ENCODE data around the gene MED27. TPM values are rescaled to one million over a fixed set of nuclear protein-coding genes. Genes with fewer than 3 reads are reported as not detected.

Gene MED27
- total and polyA plus RNA-seq, 10 of the 15 experiments (the other 5 are each of a cell fraction or from before 2014, with no cell fraction given) = 20.3 to 50.3 (median 35.5) TPM

DNA sequence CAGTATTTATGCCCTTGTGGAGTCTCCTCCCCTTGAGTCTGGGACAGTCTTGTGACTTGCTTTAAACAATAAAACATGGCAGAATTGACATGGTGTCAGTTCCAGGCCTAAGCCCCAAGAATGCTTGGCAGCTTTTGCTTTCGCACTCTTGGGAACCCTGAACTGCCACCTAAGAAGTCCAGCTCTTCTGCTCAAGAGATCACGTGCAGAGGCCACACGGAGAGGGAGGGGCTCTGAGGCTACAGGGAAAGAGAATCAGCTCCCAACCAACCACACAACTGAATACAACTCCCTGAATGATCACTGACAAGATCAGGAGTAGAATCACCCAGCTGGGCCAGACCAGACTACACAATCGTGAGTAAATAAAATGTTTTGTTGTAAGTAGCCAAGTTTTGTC is 97.6 kb downstream of the MED27 start:
- DNase-seq (ENCODE audit: low read depth, low spot score) (no peak), FAIRE-seq (no peak), ATAC-seq (no peak)
- no peaks in the 10 kb centered on the region for H3K36me3 ChIP-seq (ENCODE audit: control insufficient read depth in 2 of 2, insufficient read depth in 2 of 2, low read length in 1 of 2)
- H3K4me3 ChIP-seq = no peak overlapping the region
- no peak overlapping the region for H3K27ac ChIP-seq (ENCODE audit: control insufficient read depth, insufficient read depth)
- POLR2A ChIA-PET = no interaction called here
- no peaks in the 10 kb centered on the region for H3K27me3 ChIP-seq (replicated peaks in 1 of 2; ENCODE audit: control insufficient read depth in 2 of 2, insufficient read depth in 2 of 2, low read length in 1 of 2)
- H3K4me1 ChIP-seq (ENCODE audit: control insufficient read depth, insufficient read depth, low read length) = peaks cover 19% of the 10 kb centered on the region
- H3K4me2 ChIP-seq (ENCODE audit: control insufficient read depth, insufficient read depth) = no peak overlapping the region
- H3K9ac ChIP-seq (ENCODE audit: control insufficient read depth, insufficient read depth, low read length) = no peak overlapping the region
- RAD21 ChIA-PET (ENCODE audit: unreplicated experiment) = no interaction called here
- CTCF ChIA-PET = no interaction called here
- SMC1A ChIA-PET (ENCODE audit: uncharacterized antibody, unreplicated experiment) = interaction anchor here (0.7 kb wide), 1 partner anchor 21 kb away, joined by 3 read pairs; no protein-coding TSS in a partner anchor
- no peak overlapping the region for H2AFZ ChIP-seq (ENCODE audit: control insufficient read depth, low read depth, low read length)
- H4K20me1 ChIP-seq (ENCODE audit: control insufficient read depth, insufficient read depth) = no peaks in the 10 kb centered on the region
- no peaks in the 10 kb centered on the region for H3K9me3 ChIP-seq (replicated peaks; ENCODE audit: control insufficient read depth, insufficient read depth, low read length)
- no TSS peak for BruUV-seq (replicated peaks)
- 79% methylated on average over 4 of the region's 4 CpGs for WGBS (ENCODE audit: insufficient coverage, insufficient replicate concordance, low lambda C conversion rate, missing lambda C conversion rate)
- in situ Hi-C loops (cut with MboI) = no loop called here
- intact Hi-C loops (cut with micrococcal nuclease; ENCODE audit: unreplicated experiment) = no loop called here
- TF ChIP-seq ETV6 (conservative IDR thresholded peaks at IDR 0.05 in 1 of 2, IDR thresholded peaks at IDR 0.05 in 1 of 2; ENCODE audit: borderline replicate concordance in 1 of 2, low read depth in 1 of 2) (no peak), BCL11A (IDR thresholded peaks at IDR 0.05; ENCODE audit: low read depth, low read length) (no peak), ZNF622 (IDR thresholded peaks at IDR 0.05) (no peak), NR2F1 (conservative IDR thresholded peaks at IDR 0.05) (no peak), NFXL1 (IDR thresholded peaks at IDR 0.05; ENCODE audit: borderline replicate concordance) (no peak), WRNIP1 (IDR thresholded peaks at IDR 0.05; ENCODE audit: borderline replicate concordance, low read depth, low read length) (no peak), ZNF384 (IDR thresholded peaks at IDR 0.05; ENCODE audit: borderline replicate concordance, low read depth, low read length) (no peak)
- TF ChIP-seq, protein P1, sequence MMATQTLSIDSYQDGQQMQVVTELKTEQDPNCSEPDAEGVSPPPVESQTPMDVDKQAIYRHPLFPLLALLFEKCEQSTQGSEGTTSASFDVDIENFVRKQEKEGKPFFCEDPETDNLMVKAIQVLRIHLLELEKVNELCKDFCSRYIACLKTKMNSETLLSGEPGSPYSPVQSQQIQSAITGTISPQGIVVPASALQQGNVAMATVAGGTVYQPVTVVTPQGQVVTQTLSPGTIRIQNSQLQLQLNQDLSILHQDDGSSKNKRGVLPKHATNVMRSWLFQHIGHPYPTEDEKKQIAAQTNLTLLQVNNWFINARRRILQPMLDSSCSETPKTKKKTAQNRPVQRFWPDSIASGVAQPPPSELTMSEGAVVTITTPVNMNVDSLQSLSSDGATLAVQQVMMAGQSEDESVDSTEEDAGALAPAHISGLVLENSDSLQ (IDR thresholded peaks at IDR 0.05) = no peak
- TF ChIP-seq, protein P2, sequence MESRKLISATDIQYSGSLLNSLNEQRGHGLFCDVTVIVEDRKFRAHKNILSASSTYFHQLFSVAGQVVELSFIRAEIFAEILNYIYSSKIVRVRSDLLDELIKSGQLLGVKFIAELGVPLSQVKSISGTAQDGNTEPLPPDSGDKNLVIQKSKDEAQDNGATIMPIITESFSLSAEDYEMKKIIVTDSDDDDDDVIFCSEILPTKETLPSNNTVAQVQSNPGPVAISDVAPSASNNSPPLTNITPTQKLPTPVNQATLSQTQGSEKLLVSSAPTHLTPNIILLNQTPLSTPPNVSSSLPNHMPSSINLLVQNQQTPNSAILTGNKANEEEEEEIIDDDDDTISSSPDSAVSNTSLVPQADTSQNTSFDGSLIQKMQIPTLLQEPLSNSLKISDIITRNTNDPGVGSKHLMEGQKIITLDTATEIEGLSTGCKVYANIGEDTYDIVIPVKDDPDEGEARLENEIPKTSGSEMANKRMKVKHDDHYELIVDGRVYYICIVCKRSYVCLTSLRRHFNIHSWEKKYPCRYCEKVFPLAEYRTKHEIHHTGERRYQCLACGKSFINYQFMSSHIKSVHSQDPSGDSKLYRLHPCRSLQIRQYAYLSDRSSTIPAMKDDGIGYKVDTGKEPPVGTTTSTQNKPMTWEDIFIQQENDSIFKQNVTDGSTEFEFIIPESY (IDR thresholded peaks at IDR 0.05) = no peak
- TF ChIP-seq, protein P3, sequence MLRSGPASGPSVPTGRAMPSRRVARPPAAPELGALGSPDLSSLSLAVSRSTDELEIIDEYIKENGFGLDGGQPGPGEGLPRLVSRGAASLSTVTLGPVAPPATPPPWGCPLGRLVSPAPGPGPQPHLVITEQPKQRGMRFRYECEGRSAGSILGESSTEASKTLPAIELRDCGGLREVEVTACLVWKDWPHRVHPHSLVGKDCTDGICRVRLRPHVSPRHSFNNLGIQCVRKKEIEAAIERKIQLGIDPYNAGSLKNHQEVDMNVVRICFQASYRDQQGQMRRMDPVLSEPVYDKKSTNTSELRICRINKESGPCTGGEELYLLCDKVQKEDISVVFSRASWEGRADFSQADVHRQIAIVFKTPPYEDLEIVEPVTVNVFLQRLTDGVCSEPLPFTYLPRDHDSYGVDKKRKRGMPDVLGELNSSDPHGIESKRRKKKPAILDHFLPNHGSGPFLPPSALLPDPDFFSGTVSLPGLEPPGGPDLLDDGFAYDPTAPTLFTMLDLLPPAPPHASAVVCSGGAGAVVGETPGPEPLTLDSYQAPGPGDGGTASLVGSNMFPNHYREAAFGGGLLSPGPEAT (IDR thresholded peaks at IDR 0.05; ENCODE audit: low read depth) = no peak
- TF ChIP-seq, protein P4, sequence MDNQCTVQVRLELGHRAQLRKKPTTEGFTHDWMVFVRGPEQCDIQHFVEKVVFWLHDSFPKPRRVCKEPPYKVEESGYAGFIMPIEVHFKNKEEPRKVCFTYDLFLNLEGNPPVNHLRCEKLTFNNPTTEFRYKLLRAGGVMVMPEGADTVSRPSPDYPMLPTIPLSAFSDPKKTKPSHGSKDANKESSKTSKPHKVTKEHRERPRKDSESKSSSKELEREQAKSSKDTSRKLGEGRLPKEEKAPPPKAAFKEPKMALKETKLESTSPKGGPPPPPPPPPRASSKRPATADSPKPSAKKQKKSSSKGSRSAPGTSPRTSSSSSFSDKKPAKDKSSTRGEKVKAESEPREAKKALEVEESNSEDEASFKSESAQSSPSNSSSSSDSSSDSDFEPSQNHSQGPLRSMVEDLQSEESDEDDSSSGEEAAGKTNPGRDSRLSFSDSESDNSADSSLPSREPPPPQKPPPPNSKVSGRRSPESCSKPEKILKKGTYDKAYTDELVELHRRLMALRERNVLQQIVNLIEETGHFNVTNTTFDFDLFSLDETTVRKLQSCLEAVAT (IDR thresholded peaks at IDR 0.05) = no peak
- TF ChIP-seq, protein P5, sequence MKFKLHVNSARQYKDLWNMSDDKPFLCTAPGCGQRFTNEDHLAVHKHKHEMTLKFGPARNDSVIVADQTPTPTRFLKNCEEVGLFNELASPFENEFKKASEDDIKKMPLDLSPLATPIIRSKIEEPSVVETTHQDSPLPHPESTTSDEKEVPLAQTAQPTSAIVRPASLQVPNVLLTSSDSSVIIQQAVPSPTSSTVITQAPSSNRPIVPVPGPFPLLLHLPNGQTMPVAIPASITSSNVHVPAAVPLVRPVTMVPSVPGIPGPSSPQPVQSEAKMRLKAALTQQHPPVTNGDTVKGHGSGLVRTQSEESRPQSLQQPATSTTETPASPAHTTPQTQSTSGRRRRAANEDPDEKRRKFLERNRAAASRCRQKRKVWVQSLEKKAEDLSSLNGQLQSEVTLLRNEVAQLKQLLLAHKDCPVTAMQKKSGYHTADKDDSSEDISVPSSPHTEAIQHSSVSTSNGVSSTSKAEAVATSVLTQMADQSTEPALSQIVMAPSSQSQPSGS (IDR thresholded peaks at IDR 0.05; ENCODE audit: low read length) = no peak
- H3K79me2 ChIP-seq (ENCODE audit: control insufficient read depth, insufficient read depth, low read length) = no peaks in the 10 kb centered on the region
